Liver (tissue), 9 donors: ENCODE data around the gene DOCK9. TPM values are rescaled to one million over a fixed set of nuclear protein-coding genes. Genes with fewer than 3 reads are reported as not detected.

Experiments
- DNase-seq: peaks from one replicate; pipeline ENCODE4 v3.0.0-alpha.2; 2017; ENCODE audit warnings: low spot score
- H3K27ac ChIP-seq, 2 donors: one replicate each; pipeline ENCODE4 v1.7.0; 2013; ENCODE audit warnings: inconsistent platforms in 2 of 2, low read length in 2 of 2, control low read depth in 1 of 2, low read depth in 1 of 2, mild to moderate bottlenecking in 1 of 2
- H3K27me3 ChIP-seq, 4 donors: one replicate each; pipeline versions ENCODE4 v1.6.1 to v1.7.0; 2013; ENCODE audit warnings: low read length in 3 of 4, inconsistent platforms in 1 of 4, mild to moderate bottlenecking in 1 of 4, moderate library complexity in 1 of 4; ENCODE audit not compliant: control insufficient read depth in 4 of 4, insufficient read depth in 4 of 4
- H3K36me3 ChIP-seq, 4 donors: one replicate each; pipeline versions ENCODE4 v1.6.1 to v1.7.0; 2013; ENCODE audit warnings: low read length in 3 of 4, mild to moderate bottlenecking in 3 of 4, low read depth in 1 of 4, moderate library complexity in 1 of 4; ENCODE audit not compliant: control insufficient read depth in 4 of 4, insufficient read depth in 3 of 4
- H3K4me1 ChIP-seq, 4 donors: one replicate each; pipeline versions ENCODE4 v1.6.1 to v1.7.0; 2013; ENCODE audit warnings: low read length in 3 of 4, mild to moderate bottlenecking in 3 of 4, moderate library complexity in 1 of 4; ENCODE audit not compliant: control insufficient read depth in 4 of 4, insufficient read depth in 4 of 4
- H3K4me3 ChIP-seq, 3 donors: one replicate each; pipeline versions ENCODE4 v1.6.1 to v1.7.0; 2013; ENCODE audit warnings: low read length in 3 of 3, control low read depth in 1 of 3, low read depth in 1 of 3, mild to moderate bottlenecking in 1 of 3
- H3K9ac ChIP-seq, 2 donors: one replicate each; pipeline ENCODE4 v1.7.0; 2013; ENCODE audit warnings: low read length in 2 of 2, mild to moderate bottlenecking in 2 of 2, moderate library complexity in 2 of 2, control low read depth in 1 of 2, low read depth in 1 of 2
- H3K9me3 ChIP-seq, 4 donors: one replicate each; pipeline versions ENCODE4 v1.6.1 to v1.7.0; 2013; ENCODE audit warnings: low read length in 3 of 4; ENCODE audit not compliant: control insufficient read depth in 4 of 4
- EGR1 ChIP-seq, 2 donors: IDR thresholded peaks; 2 replicates each; pipeline ENCODE4 v1.6.1; 2016 to 2018; ENCODE audit warnings: antibody characterized with exemption in 2 of 2, low read depth in 2 of 2
- FOXA1 ChIP-seq: IDR thresholded peaks from 2 replicates; pipeline ENCODE4 v1.6.1; 2016; ENCODE audit warnings: antibody characterized with exemption
- FOXA2 ChIP-seq: IDR thresholded peaks from 2 replicates; pipeline ENCODE4 v1.6.1; 2016; ENCODE audit warnings: antibody characterized with exemption
- GABPA ChIP-seq, 2 donors: IDR thresholded peaks in 1 of 2; conservative IDR thresholded peaks in 1 of 2; 2 replicates each; pipeline ENCODE4 v1.6.1; 2016; ENCODE audit warnings: antibody characterized with exemption in 2 of 2, mild to moderate bottlenecking in 1 of 2, moderate library complexity in 1 of 2
- HNF4A ChIP-seq, 2 donors: conservative IDR thresholded peaks; 2 replicates each; pipeline ENCODE4 v1.6.1; 2016; ENCODE audit warnings: antibody characterized with exemption in 2 of 2, mild to moderate bottlenecking in 2 of 2
- HNF4G ChIP-seq: IDR thresholded peaks from 2 replicates; pipeline ENCODE4 v1.6.1; 2016; ENCODE audit warnings: antibody characterized with exemption
- JUND ChIP-seq, 2 donors: IDR thresholded peaks; 2 replicates each; pipeline ENCODE4 v1.6.1; 2016; ENCODE audit warnings: antibody characterized with exemption in 2 of 2
- NR2F2 ChIP-seq: IDR thresholded peaks from 2 replicates; pipeline ENCODE4 v1.6.1; 2016; ENCODE audit warnings: antibody characterized with exemption
- RAD21 ChIP-seq, 2 donors: IDR thresholded peaks; 2 replicates each; pipeline ENCODE4 v1.6.1; 2016; ENCODE audit warnings: antibody characterized with exemption in 2 of 2, mild to moderate bottlenecking in 2 of 2
- RXRA ChIP-seq, 2 donors: IDR thresholded peaks; 2 replicates each; pipeline ENCODE4 v1.6.1; 2017 to 2018; ENCODE audit warnings: antibody characterized with exemption in 2 of 2, mild to moderate bottlenecking in 1 of 2
- SP1 ChIP-seq: IDR thresholded peaks from 2 replicates; pipeline ENCODE4 v1.6.1; 2018; ENCODE audit warnings: antibody characterized with exemption, mild to moderate bottlenecking
- TAF1 ChIP-seq: conservative IDR thresholded peaks from 2 replicates; pipeline ENCODE4 v1.6.1; 2016; ENCODE audit warnings: antibody characterized with exemption, mild to moderate bottlenecking
- YY1 ChIP-seq: IDR thresholded peaks from 2 replicates; pipeline ENCODE4 v1.6.1; 2016; ENCODE audit warnings: antibody characterized with exemption, mild to moderate bottlenecking
- WGBS: extraction: QIAGEN DNeasy Blood & Tissue Kit; methylation state at CpG from one replicate; pipeline ENCODE4 v1.1.7; 2013; 5-methylcytosine and 5-hydroxymethylcytosine counted together
- polyA plus RNA-seq, 2 donors: library from polyadenylated mRNA; stranded (reverse) in 1 of 2; unstranded in 1 of 2; fragments of 200-250 nt in 1 of 2; fragments of >200 nt in 1 of 2; fragmentation: Nextera tagmentation in 1 of 2; extraction: Ambion mirVana in 1 of 2; gene quantifications; one replicate each; pipeline versions ENCODE4 v1.2.1 to v1.2.3, GENCODE V29; 2013 to 2015
- total RNA-seq, 2 donors: library from RNA; depleted of rRNA; stranded (reverse); fragments of >200 nt; gene quantifications; one replicate each; pipeline ENCODE4 v1.2.3, GENCODE V29; 2014
- TF ChIP-seq, protein P1 (sequence below): IDR thresholded peaks from 2 replicates; pipeline ENCODE4 v1.6.1; 2016; ENCODE audit warnings: antibody characterized with exemption
- TF ChIP-seq, protein P2 (sequence below): IDR thresholded peaks from 2 replicates; pipeline ENCODE4 v1.6.1; 2016; ENCODE audit warnings: antibody characterized with exemption, mild to moderate bottlenecking
- TF ChIP-seq, protein P3 (sequence below): IDR thresholded peaks from 2 replicates; pipeline ENCODE4 v1.6.1; 2016; ENCODE audit warnings: antibody characterized with exemption
- TF ChIP-seq, protein P4 (sequence below): fragments of 150-350 bp; IDR thresholded peaks from 2 replicates; pipeline ENCODE4 v1.5.1; 2017; ENCODE audit warnings: improper control_type of control experiment, low read depth, low read length; ENCODE audit not compliant: missing input control
- donor health status: healthy.
- donor health status: healthy.
- donor health status: healthy.
- donor health status: healthy.
- donor health status: healthy.

The DOCK9 gene
- total and polyA plus RNA-seq, 4 donors: 5.4 to 31.3 (median 10.6) TPM

DNA sequence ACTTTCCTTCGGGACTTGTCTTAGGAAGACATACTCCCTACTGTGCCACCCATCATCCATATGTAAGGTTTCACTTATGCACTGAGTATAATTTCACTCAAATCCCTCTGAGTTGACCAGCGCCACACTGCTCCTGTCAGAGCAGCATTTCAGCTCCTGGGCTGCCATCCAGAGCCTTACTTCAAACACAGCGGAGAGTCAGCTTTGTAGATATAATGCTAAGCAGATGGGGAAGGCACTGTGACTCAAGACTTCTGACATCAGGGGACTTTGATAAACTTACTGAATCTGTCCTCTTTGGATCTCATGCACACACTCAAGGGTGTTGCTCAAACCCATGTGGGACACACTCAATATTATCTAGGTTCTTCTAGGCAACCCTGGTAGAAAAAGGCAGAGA lies 34.9 kb downstream of the DOCK9 start:
- Histone ChIP-seq H3K9ac (no peak overlapping the region), H3K27me3 (no peaks in the 10 kb centered on the region), H3K4me1 (no peaks in the 10 kb centered on the region), H3K36me3 (no peaks in the 10 kb centered on the region), H3K9me3 (no peaks in the 10 kb centered on the region), H3K4me3 (no peak overlapping the region), H3K27ac (no peak overlapping the region)
- TF ChIP-seq YY1 (no peak), RXRA (IDR thresholded peaks at IDR 0.05) (no peak), NR2F2 (no peak), SP1 (no peak), HNF4A (conservative IDR thresholded peaks at IDR 0.05) (no peak), GABPA (IDR thresholded peaks at IDR 0.05 in 1 of 2, conservative IDR thresholded peaks at IDR 0.05 in 1 of 2) (no peak), FOXA1 (no peak), RAD21 (IDR thresholded peaks at IDR 0.05) (no peak), HNF4G (no peak), EGR1 (IDR thresholded peaks at IDR 0.05; ENCODE audit: low read depth in 2 of 2) (no peak), TAF1 (no peak)
- TF ChIP-seq, protein P1, sequence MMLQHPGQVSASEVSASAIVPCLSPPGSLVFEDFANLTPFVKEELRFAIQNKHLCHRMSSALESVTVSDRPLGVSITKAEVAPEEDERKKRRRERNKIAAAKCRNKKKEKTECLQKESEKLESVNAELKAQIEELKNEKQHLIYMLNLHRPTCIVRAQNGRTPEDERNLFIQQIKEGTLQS: no peak
- TF ChIP-seq, protein P2, sequence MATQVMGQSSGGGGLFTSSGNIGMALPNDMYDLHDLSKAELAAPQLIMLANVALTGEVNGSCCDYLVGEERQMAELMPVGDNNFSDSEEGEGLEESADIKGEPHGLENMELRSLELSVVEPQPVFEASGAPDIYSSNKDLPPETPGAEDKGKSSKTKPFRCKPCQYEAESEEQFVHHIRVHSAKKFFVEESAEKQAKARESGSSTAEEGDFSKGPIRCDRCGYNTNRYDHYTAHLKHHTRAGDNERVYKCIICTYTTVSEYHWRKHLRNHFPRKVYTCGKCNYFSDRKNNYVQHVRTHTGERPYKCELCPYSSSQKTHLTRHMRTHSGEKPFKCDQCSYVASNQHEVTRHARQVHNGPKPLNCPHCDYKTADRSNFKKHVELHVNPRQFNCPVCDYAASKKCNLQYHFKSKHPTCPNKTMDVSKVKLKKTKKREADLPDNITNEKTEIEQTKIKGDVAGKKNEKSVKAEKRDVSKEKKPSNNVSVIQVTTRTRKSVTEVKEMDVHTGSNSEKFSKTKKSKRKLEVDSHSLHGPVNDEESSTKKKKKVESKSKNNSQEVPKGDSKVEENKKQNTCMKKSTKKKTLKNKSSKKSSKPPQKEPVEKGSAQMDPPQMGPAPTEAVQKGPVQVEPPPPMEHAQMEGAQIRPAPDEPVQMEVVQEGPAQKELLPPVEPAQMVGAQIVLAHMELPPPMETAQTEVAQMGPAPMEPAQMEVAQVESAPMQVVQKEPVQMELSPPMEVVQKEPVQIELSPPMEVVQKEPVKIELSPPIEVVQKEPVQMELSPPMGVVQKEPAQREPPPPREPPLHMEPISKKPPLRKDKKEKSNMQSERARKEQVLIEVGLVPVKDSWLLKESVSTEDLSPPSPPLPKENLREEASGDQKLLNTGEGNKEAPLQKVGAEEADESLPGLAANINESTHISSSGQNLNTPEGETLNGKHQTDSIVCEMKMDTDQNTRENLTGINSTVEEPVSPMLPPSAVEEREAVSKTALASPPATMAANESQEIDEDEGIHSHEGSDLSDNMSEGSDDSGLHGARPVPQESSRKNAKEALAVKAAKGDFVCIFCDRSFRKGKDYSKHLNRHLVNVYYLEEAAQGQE: no peak
- DNase-seq: no peak
- WGBS: over 99% methylated on average over 3 of the region's 3 CpGs

DNA sequence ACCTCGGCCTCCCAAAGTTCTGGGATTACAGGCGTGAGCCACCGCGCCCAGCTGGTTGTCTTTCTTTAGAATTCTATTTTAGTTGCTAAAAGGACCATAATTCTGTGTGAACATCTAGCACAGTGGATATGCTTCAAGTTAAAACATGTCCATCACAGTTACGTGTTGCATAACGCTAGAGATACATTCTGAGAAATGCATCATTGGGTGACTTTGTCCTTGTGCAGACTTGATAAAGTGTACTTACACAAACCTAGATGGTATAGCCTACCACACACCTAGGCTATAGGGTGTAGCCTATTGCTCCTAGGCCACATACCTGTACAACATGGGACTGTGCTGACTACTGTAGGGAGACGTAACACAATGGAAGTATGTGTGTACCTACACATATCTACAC lies 35.4 kb downstream of the DOCK9 start:
- Histone ChIP-seq H3K9ac (no peak overlapping the region), H3K27me3 (no peaks in the 10 kb centered on the region), H3K4me1 (no peaks in the 10 kb centered on the region), H3K9me3 (no peaks in the 10 kb centered on the region), H3K4me3 (no peak overlapping the region), H3K27ac (no peak overlapping the region), H3K36me3 (no peaks in the 10 kb centered on the region)
- no peak for TF ChIP-seq HNF4G
- TF ChIP-seq JUND (IDR thresholded peaks at IDR 0.05): no peak
- no peak for TF ChIP-seq NR2F2
- TF ChIP-seq, protein P2: no peak
- no peak for TF ChIP-seq EGR1 (IDR thresholded peaks at IDR 0.05; ENCODE audit: low read depth in 2 of 2)
- TF ChIP-seq, protein P1: no peak
- TF ChIP-seq SP1: no peak
- no peak for TF ChIP-seq YY1
- TF ChIP-seq FOXA2: no peak
- TF ChIP-seq FOXA1: no peak
- TF ChIP-seq GABPA (IDR thresholded peaks at IDR 0.05 in 1 of 2, conservative IDR thresholded peaks at IDR 0.05 in 1 of 2): no peak
- TF ChIP-seq, protein P3, sequence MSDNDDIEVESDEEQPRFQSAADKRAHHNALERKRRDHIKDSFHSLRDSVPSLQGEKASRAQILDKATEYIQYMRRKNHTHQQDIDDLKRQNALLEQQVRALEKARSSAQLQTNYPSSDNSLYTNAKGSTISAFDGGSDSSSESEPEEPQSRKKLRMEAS: no peak
- no peak for TF ChIP-seq RAD21 (IDR thresholded peaks at IDR 0.05)
- TF ChIP-seq, protein P4, sequence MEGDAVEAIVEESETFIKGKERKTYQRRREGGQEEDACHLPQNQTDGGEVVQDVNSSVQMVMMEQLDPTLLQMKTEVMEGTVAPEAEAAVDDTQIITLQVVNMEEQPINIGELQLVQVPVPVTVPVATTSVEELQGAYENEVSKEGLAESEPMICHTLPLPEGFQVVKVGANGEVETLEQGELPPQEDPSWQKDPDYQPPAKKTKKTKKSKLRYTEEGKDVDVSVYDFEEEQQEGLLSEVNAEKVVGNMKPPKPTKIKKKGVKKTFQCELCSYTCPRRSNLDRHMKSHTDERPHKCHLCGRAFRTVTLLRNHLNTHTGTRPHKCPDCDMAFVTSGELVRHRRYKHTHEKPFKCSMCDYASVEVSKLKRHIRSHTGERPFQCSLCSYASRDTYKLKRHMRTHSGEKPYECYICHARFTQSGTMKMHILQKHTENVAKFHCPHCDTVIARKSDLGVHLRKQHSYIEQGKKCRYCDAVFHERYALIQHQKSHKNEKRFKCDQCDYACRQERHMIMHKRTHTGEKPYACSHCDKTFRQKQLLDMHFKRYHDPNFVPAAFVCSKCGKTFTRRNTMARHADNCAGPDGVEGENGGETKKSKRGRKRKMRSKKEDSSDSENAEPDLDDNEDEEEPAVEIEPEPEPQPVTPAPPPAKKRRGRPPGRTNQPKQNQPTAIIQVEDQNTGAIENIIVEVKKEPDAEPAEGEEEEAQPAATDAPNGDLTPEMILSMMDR: no peak
- DNase-seq: no peak
- WGBS: over 99% methylated on average over 7 of the region's 7 CpGs
